ENCODE measurements around the gene NAGLU.
A peak's percentile ranks its signal among the peaks of the same experiment; 100 is the strongest.

The NAGLU gene

GRCh38 chr17:42520540-42520951, 15.5 kb upstream of the NAGLU start:
- peak overlapping the region; percentile 35; the same call in 1 of the 2 replicates for H3K4me3 ChIP-seq (ENCODE audit: low read depth, low read length)
- TF ChIP-seq CTCF (IDR thresholded peaks at IDR 0.05; ENCODE audit: low read depth, low read length): peak; percentile 35; the same call in 1 of the 2 replicates

GRCh38 chr17:42521036-42521435, 15.0 kb upstream of the NAGLU start:
- no peak for TF ChIP-seq CTCF (IDR thresholded peaks at IDR 0.05; ENCODE audit: low read depth, low read length)

GRCh38 chr17:42521666-42522262, 14.3 kb upstream of the NAGLU start:
- H3K4me3 ChIP-seq (ENCODE audit: low read depth, low read length): no peak overlapping the region
- no peak for TF ChIP-seq CTCF (IDR thresholded peaks at IDR 0.05; ENCODE audit: low read depth, low read length)

More at GRCh38 chr17:42521036-42521435, 15.0 kb upstream of the NAGLU start:
- H3K4me3 ChIP-seq (ENCODE audit: low read depth, low read length): no peak overlapping the region

- no peak overlapping the region for H3K4me3 ChIP-seq (ENCODE audit: low read depth, low read length)
- no peak for TF ChIP-seq CTCF (IDR thresholded peaks at IDR 0.05; ENCODE audit: low read depth, low read length)
Measured at GRCh38 chr17:42522263-42522790, 13.7 kb upstream of the NAGLU start.

- H3K4me3 ChIP-seq (ENCODE audit: low read depth, low read length): no peak overlapping the region
- TF ChIP-seq CTCF (IDR thresholded peaks at IDR 0.05; ENCODE audit: low read depth, low read length): no peak
Measured at GRCh38 chr17:42522798-42523278, 13.2 kb upstream of the NAGLU start.

DNA sequence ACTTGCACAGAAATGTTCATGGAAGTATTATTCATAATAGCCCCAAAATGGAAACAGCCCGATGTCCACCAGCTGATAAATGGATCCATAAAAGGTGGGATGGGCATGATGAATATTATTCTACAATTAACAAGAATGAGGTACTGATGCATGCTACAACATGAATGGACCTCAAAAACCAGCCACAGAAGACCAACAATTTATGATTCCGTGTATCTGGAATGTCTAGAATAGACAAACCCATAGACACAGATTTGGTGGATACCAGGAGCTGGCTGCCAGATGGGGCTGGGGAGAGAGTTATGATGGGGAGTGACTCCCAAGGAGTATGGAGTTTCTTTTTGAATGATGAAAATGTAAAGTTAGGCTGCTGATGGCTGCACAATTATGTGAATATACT, 10.8 kb upstream of the NAGLU start:
- TF ChIP-seq CTCF (IDR thresholded peaks at IDR 0.05; ENCODE audit: low read depth, low read length): no peak
- H3K4me3 ChIP-seq (ENCODE audit: low read depth, low read length): no peak overlapping the region

GRCh38 chr17:42526031-42526444, 10.0 kb upstream of the NAGLU start:
- no peak overlapping the region for H3K4me3 ChIP-seq (ENCODE audit: low read depth, low read length)
- no peak for TF ChIP-seq CTCF (IDR thresholded peaks at IDR 0.05; ENCODE audit: low read depth, low read length)
